ENCODE measurements around the gene KANSL1.

Gene KANSL1

GRCh38 chr17:46074540-46074939, 118.7 kb downstream of the KANSL1 start:
- DNase-seq, result no peak

GRCh38 chr17:46072998-46073397, 120.2 kb downstream of the KANSL1 start:
- no peak for DNase-seq

- no peak for DNase-seq
These were observed 121.4 kb downstream of the KANSL1 start for GRCh38 chr17:46071796-46072195.

GRCh38 chr17:46064460-46064859, 128.8 kb downstream of the KANSL1 start:
- no peak for DNase-seq

- no peak for DNase-seq
These were observed 130.0 kb downstream of the KANSL1 start for GRCh38 chr17:46063241-46063640.

GRCh38 chr17:46061435-46061834, 131.8 kb downstream of the KANSL1 start:
- no peak for DNase-seq

GRCh38 chr17:46060461-46060860, 132.8 kb downstream of the KANSL1 start:
- DNase-seq, result no peak

GRCh38 chr17:46059486-46059885, 133.7 kb downstream of the KANSL1 start:
- DNase-seq, result no peak

- DNase-seq, result no peak
These were observed 135.9 kb downstream of the KANSL1 start for GRCh38 chr17:46057366-46057765.

GRCh38 chr17:46056800-46057304, 136.4 kb downstream of the KANSL1 start:
- DNase-seq, result no peak

GRCh38 chr17:46053911-46054534, 139.2 kb downstream of the KANSL1 start:
- no peak for DNase-seq

- no peak for DNase-seq
These were observed 143.6 kb downstream of the KANSL1 start for GRCh38 chr17:46049656-46050055.

- no peak for DNase-seq
These were observed 145.4 kb downstream of the KANSL1 start for GRCh38 chr17:46047856-46048255.

GRCh38 chr17:46047398-46047797, 145.8 kb downstream of the KANSL1 start:
- DNase-seq, result no peak

GRCh38 chr17:46046957-46047356, 146.3 kb downstream of the KANSL1 start:
- DNase-seq, result no peak

- no peak for DNase-seq
These were observed 147.6 kb downstream of the KANSL1 start for GRCh38 chr17:46045639-46046038.

GRCh38 chr17:46044989-46045388, 148.2 kb downstream of the KANSL1 start:
- DNase-seq, result no peak

- peak; percentile 28 for DNase-seq
These were observed 148.8 kb downstream of the KANSL1 start for GRCh38 chr17:46044286-46044928.

GRCh38 chr17:46043606-46044005, 149.6 kb downstream of the KANSL1 start:
- DNase-seq, result no peak

- DNase-seq, result no peak
These were observed 150.3 kb downstream of the KANSL1 start for GRCh38 chr17:46042925-46043324.

GRCh38 chr17:46042246-46042645, 151.0 kb downstream of the KANSL1 start:
- no peak for DNase-seq

- no peak for DNase-seq
These were observed 153.5 kb downstream of the KANSL1 start for GRCh38 chr17:46039592-46040186.

- no peak for DNase-seq
These were observed 154.3 kb downstream of the KANSL1 start for GRCh38 chr17:46038937-46039336.

GRCh38 chr17:46038414-46038813, 154.8 kb downstream of the KANSL1 start:
- no peak for DNase-seq

All from effector CD8-positive, alpha-beta T cell (primary cell).